RPMI7951 (cell line): Measurements from ENCODE around the gene PWWP2B. TPM values are rescaled to one million over a fixed set of nuclear protein-coding genes. Genes with fewer than 3 reads are reported as not detected.

Experiments
- DNase-seq: peaks from one replicate; pipeline ENCODE4 v3.0.0-alpha.2; 2012; ENCODE audit warnings: low read depth
- total RNA-seq: library from RNA; depleted of rRNA; stranded (reverse); fragments of >200 nt; shearing (Covaris generic); gene quantifications from 2 replicates; pipeline ENCODE4 v1.2.3, GENCODE V29; 2014

Gene PWWP2B
- total RNA-seq, 1 experiment from 2014 or later, result 4.7 TPM

GRCh38 chr10:132394201-132394811, 2.7 kb upstream of the PWWP2B start:
- DNase-seq, result no peak

DNA sequence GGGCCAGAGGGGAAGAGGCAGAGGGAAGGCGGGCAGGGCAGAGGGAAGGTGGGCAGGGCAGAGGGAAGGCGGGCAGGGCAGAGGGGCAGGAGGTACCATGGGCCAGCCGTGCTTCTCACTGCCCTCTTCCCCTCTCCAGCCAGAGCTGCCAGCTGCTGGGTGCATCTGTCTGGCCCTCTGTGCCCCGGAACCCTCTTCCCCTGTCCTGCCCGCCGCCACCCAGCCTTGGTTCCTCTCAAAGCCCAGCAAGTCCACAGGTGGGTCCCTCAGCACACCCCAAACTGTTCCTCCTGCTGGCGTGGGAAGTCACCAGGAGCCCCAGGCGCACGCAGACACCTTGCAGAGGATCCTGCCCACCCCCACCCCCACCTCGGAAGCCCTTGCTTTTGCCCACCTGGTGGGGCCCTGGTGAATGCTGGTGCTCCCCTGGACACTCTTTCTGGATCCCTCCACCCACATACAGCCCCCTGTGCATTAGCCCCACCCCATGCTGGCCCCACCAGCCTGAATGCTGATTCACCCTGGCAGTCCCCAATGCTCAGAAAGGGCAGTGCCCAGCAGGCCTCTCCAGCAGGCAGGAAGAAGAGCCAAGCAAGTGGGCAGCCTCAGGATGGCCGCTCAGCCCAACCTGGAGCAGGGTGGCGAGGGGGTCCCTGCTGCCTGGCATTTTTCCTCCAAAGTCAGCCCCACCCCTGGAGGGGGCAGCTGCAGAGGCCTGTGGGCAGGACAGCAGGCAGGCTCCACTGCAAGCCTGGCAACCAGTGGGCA, 1.9 kb upstream of the PWWP2B start:
- no peak for DNase-seq

- no peak for DNase-seq
These were observed 1.1 kb upstream of the PWWP2B start for GRCh38 chr10:132395704-132396493.

DNA sequence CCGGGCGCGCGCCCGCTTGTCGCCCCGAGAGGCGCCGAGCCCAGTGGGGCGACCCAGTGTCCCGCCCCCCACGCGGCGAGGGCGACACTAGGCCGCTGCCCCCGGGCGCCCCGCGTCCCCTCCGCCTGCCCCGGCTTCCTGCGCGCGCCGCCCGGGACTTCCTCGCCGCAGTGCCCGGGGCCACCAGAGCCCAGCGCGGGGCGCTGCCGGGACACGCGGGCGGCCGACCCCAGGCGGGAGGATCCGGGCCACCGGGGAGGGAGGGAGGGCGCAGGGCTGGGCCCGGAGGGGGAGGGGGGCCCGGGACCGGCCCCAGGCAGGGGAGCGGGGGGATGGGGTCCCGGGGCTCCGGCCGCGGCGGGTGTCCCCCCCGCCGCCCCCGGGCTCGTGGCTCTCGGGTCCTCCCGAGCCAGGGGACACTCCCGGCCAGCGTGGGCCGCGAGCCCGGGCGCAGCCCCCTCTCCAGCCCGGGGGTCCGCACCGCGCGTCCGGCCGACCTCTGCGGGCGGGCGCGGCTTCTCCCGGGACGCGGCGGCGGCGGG, 435 bp upstream of the PWWP2B start:
- peak; percentile 48 for DNase-seq

DNA sequence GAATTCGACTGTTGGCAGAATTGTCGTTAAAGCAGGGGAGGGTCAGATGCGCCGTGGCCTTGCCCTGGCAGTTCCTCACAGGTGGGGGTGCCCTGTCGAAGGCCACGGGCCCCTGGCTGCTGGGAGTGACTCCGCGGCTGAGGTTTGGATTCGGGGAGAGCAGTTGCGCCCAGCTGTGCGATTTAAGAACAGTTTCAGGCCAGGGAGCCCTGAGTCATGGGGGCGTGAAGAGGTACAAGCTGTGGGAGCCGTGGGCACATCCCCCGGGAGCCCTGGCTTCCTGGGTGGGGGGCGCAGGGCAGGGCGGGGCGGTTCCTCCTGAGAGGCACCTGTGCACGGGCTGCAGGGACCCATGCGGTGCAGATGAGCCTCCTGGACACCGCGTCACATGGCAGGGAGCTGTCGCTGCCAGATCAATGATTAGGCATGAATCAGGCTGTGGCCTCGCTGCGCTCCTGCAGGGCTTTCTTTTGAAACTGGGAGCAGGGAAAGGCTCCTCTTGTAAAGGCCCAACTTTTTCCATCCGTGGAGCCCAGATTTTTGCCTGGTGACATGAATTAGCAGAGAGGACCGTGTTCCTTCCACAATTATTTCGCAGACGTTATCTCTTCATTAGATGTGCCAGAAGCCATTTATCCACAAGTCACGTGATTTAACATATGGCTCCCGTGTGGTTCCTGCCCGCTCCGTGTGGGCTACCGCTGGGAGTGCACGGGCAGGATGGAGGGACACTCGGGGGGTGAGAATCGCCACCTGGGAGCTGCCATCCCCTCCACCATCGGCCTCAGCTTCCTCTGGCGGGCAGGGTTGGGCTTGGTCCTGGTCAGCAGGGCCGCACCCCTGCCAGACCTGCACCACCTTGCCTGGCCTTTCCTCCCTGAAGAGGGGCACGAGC, 918 bp downstream of the PWWP2B start:
- DNase-seq, result peak; percentile 57

DNA sequence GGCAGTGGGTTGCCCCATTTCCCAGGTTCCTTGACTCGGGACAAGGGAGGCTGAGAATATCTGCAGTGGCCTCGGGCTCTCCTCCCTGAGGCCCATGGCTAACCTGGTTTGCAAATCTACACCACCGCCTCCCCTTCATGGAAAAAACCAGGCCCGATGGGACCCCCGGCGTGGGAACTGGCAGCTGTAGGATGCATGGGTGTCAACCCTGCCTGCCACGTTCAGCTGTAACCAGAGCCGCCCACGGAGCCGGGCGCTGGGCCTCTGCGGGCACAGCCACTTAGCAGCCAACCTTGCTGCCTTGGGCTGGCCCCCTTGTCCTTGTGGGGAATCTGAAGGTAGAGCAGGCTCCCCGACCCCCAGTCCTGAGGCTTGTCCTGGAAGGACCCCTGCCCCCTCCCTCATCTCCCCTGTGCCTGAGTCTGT, 1.6 kb downstream of the PWWP2B start:
- DNase-seq, result no peak

DNA sequence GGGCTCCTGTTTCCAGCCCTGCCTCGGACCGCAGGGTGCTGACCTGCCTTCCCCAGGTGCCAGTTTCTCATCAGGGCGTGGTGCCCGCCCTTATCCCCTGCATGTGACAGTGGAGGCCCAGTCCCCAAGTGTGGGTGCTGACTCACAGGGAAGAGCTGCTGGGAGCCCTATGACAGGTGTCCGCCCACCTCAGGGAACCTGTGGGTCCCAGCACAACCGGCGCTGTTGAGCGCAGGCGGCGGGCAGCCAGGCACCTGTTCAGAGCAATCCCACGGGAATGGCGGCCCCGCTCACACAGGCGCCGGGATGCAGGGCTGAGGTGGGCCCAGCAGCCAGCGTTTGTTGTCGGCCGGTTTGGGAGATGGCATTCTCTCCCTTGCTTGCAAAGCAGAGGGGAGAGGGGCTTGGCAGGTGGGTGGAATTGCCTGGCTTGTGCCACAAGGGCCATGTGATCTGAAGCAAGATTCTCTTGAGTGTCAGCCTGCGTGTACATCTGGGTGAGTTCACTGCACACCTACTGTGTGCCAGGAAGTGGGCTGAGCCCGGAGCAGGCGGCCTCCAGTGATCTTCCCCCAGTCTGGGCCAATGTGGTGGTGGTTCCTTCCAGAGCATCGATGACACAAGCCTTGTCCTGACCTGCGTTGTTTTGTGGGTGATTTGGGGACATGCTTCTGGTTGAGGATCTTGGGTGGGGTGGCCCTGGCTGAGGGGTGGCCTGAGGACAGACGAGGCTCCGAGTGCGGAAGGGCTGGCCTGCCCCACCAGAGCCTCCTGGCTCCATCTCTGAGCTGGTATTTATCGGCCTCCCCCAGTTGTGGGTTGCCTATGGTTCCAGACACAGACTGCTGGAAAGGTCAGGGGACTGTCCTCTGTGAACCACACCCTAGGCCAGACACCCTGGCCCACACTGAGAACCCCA, 2.4 kb downstream of the PWWP2B start:
- no peak for DNase-seq

DNA sequence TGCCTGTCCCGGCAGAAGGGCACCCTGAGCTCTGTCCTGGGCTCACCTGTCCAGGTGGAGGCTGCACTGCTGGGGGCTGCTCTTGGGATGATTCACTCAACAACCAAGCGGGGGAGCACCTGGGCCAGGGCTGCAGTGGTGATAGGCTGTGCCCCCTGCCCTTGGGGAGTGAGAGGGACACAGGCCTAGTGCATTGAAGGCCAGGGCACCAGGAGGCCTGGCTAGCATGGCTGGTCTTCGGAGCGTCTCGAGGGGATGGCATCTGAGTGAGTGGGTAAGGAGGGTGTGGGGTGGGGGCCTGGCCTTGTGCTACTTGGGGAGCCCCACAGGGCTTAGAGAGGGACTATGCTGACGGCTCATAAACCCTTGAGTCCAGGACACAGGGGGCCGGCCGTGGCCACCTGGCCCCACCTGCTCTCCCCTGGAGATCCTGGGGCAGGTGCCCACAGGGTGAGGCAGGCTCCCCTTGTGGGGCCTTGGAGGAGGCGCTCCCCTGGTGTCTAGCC, 3.1 kb downstream of the PWWP2B start:
- no peak for DNase-seq

- no peak for DNase-seq
These were observed 3.6 kb downstream of the PWWP2B start for GRCh38 chr10:132400547-132401151.

DNA sequence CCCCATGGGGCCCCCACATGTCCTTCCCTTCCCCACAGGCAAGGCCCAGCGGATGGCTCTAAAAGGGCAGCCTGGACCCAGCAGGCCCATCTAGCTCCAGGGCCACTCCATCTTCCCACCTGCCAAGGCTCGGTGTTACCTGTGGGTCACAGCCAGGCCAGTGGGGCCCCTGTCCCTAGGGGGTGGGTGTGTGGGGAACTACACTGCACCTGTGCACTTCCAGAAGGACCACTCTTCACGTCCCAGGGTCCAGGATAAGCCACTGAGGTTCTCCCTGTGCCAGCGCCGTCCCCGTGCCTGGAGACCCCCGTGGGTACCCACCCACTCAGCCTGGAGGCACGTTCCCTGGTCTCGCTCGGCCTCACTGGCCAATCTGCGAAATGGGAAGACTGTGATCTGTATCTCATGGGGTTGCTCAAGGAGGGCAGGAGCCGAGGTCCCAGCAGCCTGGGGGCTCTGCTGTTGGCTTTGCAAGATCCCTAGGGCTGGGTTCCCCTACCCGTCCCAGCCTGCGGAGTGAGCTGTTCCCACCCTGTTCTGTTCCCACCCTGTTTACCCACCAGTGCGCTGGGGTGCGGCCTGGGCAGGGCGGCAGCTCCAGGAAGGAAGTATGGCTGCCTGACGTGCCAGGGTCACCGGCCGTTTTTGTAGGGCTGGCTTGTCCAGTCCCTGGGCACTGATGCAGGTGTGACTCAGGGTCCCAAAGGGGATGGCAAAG, 4.6 kb downstream of the PWWP2B start:
- DNase-seq, result no peak

- no peak for DNase-seq
These were observed 5.8 kb downstream of the PWWP2B start for GRCh38 chr10:132402781-132403241.

DNA sequence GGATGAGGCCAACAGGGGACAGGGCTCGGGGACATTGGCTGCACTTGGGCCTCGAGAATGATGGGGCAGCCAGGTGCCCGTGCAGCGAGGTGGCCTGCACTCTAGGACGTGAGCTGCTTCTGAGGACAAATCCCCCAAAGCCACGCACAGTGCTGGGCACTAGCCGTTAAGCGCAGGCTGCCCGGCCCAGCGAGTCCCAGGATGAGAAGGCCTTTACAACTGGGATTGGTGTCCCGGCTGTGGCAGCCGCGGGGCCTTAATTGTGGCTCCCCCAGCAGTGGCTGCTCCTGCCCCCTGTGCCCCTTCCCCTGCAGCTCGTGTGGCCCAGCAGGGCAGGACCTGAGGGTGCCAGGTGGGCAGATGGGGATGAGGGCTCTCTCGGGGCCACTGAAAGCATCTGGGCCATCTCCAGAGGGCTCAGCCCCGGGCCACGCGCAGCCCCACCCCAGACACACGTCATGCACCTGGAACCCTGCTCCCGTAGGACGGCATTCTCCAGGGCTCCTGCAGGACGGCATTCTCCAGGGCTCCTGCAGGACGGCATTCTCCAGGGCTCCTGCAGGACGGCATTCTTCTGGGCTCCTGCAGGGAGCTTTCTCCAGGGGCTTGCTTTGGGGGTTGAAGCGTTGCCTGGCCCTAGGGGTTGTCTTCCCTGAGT, 6.6 kb downstream of the PWWP2B start:
- no peak for DNase-seq

DNA sequence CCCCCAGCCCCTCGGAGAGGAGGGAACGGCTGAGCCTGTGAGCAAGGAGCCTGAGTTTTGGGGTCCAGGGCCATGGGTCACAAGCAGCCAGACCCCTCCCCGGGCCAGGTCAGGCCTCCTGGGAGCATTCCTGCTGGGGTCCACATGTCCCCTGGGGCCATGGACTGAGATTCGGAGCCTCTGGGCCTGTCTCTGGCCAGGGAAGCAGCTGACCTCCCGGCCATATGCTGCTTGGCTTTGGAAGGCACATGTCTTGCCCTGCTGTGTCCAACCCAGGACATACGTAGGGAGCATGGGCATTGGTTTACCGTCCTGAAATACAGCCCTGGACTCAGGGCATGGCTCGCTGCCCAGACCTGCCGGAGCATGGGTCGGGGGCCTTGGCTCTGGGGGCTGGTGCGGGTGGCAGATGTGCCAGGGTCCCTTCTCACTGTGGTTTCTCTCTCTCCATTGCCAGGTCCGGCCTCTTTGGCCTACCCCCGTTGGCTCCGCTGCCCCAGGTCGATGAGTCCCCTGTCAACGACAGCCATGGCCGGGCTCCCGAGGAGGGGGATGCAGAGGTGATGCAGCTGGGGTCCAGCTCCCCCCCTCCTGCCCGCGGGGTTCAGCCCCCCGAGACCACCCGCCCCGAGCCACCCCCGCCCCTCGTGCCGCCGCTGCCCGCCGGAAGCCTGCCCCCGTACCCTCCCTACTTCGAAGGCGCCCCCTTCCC, 7.3 kb downstream of the PWWP2B start:
- DNase-seq, result no peak

DNA sequence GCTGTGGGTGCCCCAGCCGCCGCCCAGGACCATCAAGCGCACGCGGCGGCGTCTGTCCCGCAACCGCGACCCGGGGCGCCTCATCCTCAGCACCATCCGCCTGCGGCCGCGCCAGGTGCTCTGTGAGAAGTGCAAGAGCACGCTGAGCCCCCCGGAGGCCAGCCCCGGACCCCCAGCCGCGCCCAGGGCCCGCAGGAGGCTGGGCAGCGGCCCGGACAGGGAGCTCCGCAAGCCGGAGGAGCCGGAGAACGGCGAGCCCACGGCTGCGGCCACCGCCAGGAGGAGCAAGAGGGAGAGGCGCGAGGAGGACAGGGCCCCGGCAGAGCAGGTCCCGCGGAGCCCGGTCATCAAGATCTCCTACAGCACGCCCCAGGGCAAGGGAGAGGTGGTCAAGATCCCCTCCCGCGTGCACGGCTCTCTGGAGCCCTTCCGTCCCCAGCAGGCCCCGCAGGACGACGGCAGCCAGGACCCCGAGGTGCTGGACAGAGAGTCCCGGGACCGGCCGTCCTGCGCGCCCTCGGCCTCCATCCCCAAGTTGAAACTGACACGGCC, 8.0 kb downstream of the PWWP2B start:
- DNase-seq, result no peak

DNA sequence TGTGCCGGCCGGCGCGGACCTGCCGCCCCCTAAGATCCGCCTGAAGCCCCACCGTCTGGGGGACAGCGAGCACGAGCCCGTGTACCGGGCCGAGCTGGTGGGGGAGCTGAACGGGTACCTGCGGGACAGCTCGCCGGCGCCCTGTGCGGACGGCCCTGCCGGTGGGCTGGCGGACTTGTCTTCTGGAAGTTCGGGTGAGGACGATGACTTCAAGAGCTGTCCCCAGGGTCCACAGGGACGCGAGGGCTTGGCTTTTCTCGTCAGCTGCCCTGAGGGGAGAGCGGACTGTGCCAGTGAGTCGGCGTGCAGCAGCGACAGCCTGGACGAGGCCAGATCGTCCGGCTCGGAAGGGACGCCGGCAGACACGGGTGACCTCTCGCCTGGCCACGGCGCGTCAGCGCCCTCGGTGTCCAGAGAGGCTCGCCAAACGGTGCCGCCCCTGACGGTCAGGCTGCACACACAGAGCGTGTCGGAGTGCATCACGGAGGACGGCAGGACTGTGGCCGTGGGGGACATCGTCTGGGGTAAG, 8.5 kb downstream of the PWWP2B start:
- DNase-seq, result no peak

- DNase-seq, result no peak
These were observed 9.2 kb downstream of the PWWP2B start for GRCh38 chr10:132406181-132406580.

- no peak for DNase-seq
These were observed 9.8 kb downstream of the PWWP2B start for GRCh38 chr10:132406750-132407149.
